ENCODE data around the gene SIX4. TPM values are rescaled to one million over a fixed set of nuclear protein-coding genes. Genes with fewer than 3 reads are reported as not detected.

The SIX4 gene
- total and polyA plus RNA-seq, 9 of the 15 experiments (the other 6 are each of a cell fraction or from before 2014, with no cell fraction given) = 0.77 to 8.6 (median 5.6) TPM

- TF ChIP-seq KAT7 (CRISPR knock-in tag; IDR thresholded peaks at IDR 0.05; ENCODE audit: borderline replicate concordance) (no peak), NR3C1 (CRISPR knock-in tag; IDR thresholded peaks at IDR 0.05) (no peak), ATF7 (IDR thresholded peaks at IDR 0.05) (no peak)
Observed at GRCh38 chr14:60665177-60665550, 59.0 kb downstream of the SIX4 start (continued).

- Histone ChIP-seq H3K27me3 (ENCODE audit: control insufficient read depth in 2 of 2, insufficient read depth in 2 of 2, low read length in 2 of 2) (no peaks in the 10 kb centered on the region), H3K79me2 (ENCODE audit: control insufficient read depth, insufficient read depth, low read length) (no peaks in the 10 kb centered on the region), H3K4me1 (replicated peaks in 1 of 2; ENCODE audit: control insufficient read depth in 2 of 2, insufficient read depth in 2 of 2, low read length in 2 of 2) (no peaks in the 10 kb centered on the region), H3K9me1 (ENCODE audit: control insufficient read depth, insufficient read depth, low read length) (no peaks in the 10 kb centered on the region), H3K4me2 (ENCODE audit: insufficient read depth, low read length) (no peak overlapping the region), H3K9ac (ENCODE audit: insufficient read depth in 1 of 2, low read depth in 2 of 2, low read length in 2 of 2) (no peak overlapping the region), H2AFZ (ENCODE audit: low read depth, low read length) (no peak overlapping the region), H3K9me3 (replicated peaks; ENCODE audit: control insufficient read depth, insufficient read depth, low read depth, low read length) (no peaks in the 10 kb centered on the region), H3K36me3 (ENCODE audit: control insufficient read depth, insufficient read depth, low read length) (no peaks in the 10 kb centered on the region), H3K4me3 (no peak overlapping the region), H3K27ac (ENCODE audit: extremely low read depth, low read depth, low read length) (no peak overlapping the region), H4K20me1 (replicated peaks; ENCODE audit: control insufficient read depth, insufficient read depth, low read length) (no peaks in the 10 kb centered on the region)
- 0% methylated on average over 1 of the region's 1 CpG for whole genome bisulfite sequencing (ENCODE audit: insufficient coverage, low coverage, missing lambda C conversion rate)
- ChIA-PET CTCF (ENCODE audit: low intra/inter-chr PET ratio) (no interaction called here), POLR2A (no interaction called here)
- in situ Hi-C loops (cut with MboI) = no loop called here
- intact Hi-C loops (cut with micrococcal nuclease) = no loop called here
- DNase-seq (ENCODE audit: extremely low read depth in 1 of 4, low spot score in 3 of 4) = no peak
- ATAC-seq = no peak
- FAIRE-seq = no peak
- no TSS peak for BruUV-seq (replicated peaks)
- TF ChIP-seq NCOA6 (IDR thresholded peaks at IDR 0.05) (no peak), TAF15 (IDR thresholded peaks at IDR 0.05; ENCODE audit: low read depth, low read length) (no peak), GTF3C2 (IDR thresholded peaks at IDR 0.05; ENCODE audit: borderline replicate concordance, extremely low read depth, insufficient read length) (no peak), SIRT6 (IDR thresholded peaks at IDR 0.05; ENCODE audit: low read depth, low read length) (no peak), ZNF75A (CRISPR knock-in tag; IDR thresholded peaks at IDR 0.05) (no peak), MCM2 (IDR thresholded peaks at IDR 0.05; ENCODE audit: low read depth) (no peak), ZNF77 (CRISPR knock-in tag; IDR thresholded peaks at IDR 0.05) (no peak), HDGF (IDR thresholded peaks at IDR 0.05) (no peak), HOMEZ (CRISPR knock-in tag; IDR thresholded peaks at IDR 0.05) (no peak), PTTG1 (tag; IDR thresholded peaks at IDR 0.05; ENCODE audit: low read depth) (no peak), BHLHE40 (IDR thresholded peaks at IDR 0.05; ENCODE audit: low read length) (no peak), ATF2 (CRISPR knock-in tag; IDR thresholded peaks at IDR 0.05) (no peak), EHMT2 (IDR thresholded peaks at IDR 0.05) (no peak), ATF1 (CRISPR knock-in tag; IDR thresholded peaks at IDR 0.05) (no peak), ATF1 (tag; IDR thresholded peaks at IDR 0.05) (no peak), ETS2 (tag; IDR thresholded peaks at IDR 0.05; ENCODE audit: borderline replicate concordance, poor library complexity, severe bottlenecking) (no peak), ZNF274 (IDR thresholded peaks at IDR 0.05; ENCODE audit: borderline replicate concordance, low read depth, low read length) (no peak)
Observed at GRCh38 chr14:60662982-60663381, 61.2 kb downstream of the SIX4 start.

Measured in K562 (cell line).